ENCODE results near the gene NMNAT3.

The NMNAT3 gene

GRCh38 chr3:139677388-139678155 is at the start of gene NMNAT3:
Gene NMNAT3 (minus strand): TSS chr3:139677972. CDS start chr3:139627724, 50,248 bp downstream.
- DNase-seq (ENCODE audit: low read depth, low spot score): peak; percentile 31

DNA sequence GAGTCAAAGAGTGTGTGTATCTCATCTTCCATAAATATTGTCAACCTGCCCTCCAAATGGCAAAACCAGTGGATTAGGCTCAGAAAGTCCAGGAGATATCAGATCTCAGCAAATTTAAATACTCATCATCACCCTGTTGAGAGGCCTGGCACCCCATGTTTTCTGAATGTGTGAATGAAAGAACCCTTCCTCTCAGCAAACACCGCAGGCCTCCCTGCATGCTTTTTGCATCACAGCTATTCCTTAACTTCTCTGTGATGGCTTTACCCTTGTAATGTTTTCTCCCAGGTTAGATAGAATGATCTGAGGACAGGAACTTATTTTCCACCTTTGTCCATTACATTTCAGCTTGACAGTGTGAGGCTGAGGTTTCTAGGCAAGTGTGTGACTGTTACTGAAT is 43.6 kb upstream of the NMNAT3 start:
- no peak for DNase-seq (ENCODE audit: low read depth, low spot score)

DNA sequence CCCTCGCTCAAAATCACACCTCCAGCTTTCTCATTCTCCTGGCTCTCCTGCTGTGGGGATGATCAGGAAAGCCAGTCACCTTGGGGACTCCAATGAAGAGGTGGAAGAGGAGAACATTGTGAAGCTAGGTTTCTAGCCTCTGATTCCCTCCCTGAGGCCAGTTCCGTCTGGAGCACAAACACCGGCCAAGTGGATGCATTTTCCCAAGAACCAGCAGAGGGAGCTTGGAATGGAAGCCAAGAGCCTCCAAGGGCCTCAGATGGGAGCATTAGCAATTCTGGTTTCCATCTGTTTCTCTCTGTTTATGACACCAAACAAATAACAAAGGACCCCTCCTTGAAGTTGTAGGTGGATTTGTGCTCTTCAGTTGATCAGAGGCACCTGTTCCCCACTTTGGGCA is 40.6 kb upstream of the NMNAT3 start:
- no peak for DNase-seq (ENCODE audit: low read depth, low spot score)

GRCh38 chr3:139716908-139717485 is 39.2 kb upstream of the NMNAT3 start:
- DNase-seq (ENCODE audit: low read depth, low spot score): no peak

- DNase-seq (ENCODE audit: low read depth, low spot score): no peak
Observed at GRCh38 chr3:139715743-139716360, 38.1 kb upstream of the NMNAT3 start.

DNA sequence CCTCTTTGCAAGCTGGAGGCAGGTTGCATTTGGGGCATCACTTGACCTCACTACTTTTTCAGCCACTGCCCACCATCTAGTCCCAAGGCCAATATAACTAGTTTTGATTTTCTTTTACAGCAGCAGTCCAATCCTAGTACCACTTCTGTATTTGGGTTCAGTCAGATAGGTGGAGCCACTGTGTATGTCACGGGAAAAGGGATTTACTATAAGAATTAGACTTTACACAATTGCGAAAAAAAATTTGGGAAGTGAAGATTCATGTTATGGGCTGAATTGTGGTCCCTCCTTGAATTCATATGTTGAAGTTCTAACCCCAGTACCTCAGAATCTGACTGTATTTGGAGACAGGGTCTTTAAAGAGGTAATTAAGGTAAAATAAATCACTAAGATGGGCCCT is 37.4 kb upstream of the NMNAT3 start:
- DNase-seq (ENCODE audit: low read depth, low spot score): no peak

- no peak for DNase-seq (ENCODE audit: low read depth, low spot score)
Observed at GRCh38 chr3:139710212-139710611, 32.4 kb upstream of the NMNAT3 start.

DNA sequence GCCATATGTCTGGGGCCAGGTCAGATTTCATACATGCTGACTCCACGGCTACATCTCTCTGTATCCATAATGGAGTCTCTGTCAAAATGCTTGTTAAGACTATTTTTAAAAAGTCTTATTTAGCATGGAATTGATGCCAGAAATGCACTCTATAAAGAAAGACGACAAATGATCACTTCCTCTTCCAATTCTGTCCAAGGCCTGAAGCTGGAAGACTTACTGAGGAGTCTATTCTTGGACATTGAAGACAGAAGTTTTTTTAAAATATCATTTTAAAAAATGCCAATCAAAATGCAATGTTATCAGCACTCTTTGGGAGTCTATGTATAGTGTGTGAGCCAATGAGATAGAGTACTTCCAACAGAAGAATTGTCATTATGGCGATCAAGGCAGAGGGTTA is 27.9 kb upstream of the NMNAT3 start:
- no peak for DNase-seq (ENCODE audit: low read depth, low spot score)

GRCh38 chr3:139696314-139696604 is 18.5 kb upstream of the NMNAT3 start:
- DNase-seq (ENCODE audit: low read depth, low spot score): no peak

- no peak for DNase-seq (ENCODE audit: low read depth, low spot score)
Observed at GRCh38 chr3:139695426-139696313, 17.9 kb upstream of the NMNAT3 start.

GRCh38 chr3:139695007-139695406 is 17.2 kb upstream of the NMNAT3 start:
- DNase-seq (ENCODE audit: low read depth, low spot score): no peak

- no peak for DNase-seq (ENCODE audit: low read depth, low spot score)
Observed at GRCh38 chr3:139694542-139694941, 16.8 kb upstream of the NMNAT3 start.

GRCh38 chr3:139691619-139692018 is 13.8 kb upstream of the NMNAT3 start:
- no peak for DNase-seq (ENCODE audit: low read depth, low spot score)

- DNase-seq (ENCODE audit: low read depth, low spot score): no peak
Observed at GRCh38 chr3:139689708-139690228, 12.0 kb upstream of the NMNAT3 start.

DNA sequence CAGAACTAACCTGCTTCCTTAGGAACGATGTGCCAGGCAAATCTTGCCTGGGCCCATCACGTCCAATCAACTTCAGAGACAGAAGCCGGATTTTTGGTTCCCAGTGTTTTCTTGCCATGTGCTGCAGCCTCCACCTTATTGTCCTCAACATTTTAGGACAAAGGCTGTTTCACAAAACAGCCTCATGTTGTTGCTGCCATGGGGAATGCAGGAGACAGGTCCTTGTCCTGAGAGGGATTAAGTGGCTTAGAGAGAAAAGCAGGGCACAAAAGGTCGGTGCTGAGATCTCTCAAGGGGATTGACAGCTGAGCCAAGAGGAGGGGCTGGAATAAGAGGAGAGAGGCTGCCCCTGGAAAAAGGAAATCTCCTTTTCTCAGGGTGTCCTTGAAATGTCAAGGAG is 11.3 kb upstream of the NMNAT3 start:
- no peak for DNase-seq (ENCODE audit: low read depth, low spot score)

GRCh38 chr3:139687431-139687830 is 9.7 kb upstream of the NMNAT3 start:
- no peak for DNase-seq (ENCODE audit: low read depth, low spot score)

- DNase-seq (ENCODE audit: low read depth, low spot score): no peak
Observed at GRCh38 chr3:139686624-139687023, 8.9 kb upstream of the NMNAT3 start.

- DNase-seq (ENCODE audit: low read depth, low spot score): no peak
Observed at GRCh38 chr3:139686206-139686605, 8.4 kb upstream of the NMNAT3 start.

GRCh38 chr3:139679220-139679775 is 1.5 kb upstream of the NMNAT3 start:
- no peak for DNase-seq (ENCODE audit: low read depth, low spot score)

DNA sequence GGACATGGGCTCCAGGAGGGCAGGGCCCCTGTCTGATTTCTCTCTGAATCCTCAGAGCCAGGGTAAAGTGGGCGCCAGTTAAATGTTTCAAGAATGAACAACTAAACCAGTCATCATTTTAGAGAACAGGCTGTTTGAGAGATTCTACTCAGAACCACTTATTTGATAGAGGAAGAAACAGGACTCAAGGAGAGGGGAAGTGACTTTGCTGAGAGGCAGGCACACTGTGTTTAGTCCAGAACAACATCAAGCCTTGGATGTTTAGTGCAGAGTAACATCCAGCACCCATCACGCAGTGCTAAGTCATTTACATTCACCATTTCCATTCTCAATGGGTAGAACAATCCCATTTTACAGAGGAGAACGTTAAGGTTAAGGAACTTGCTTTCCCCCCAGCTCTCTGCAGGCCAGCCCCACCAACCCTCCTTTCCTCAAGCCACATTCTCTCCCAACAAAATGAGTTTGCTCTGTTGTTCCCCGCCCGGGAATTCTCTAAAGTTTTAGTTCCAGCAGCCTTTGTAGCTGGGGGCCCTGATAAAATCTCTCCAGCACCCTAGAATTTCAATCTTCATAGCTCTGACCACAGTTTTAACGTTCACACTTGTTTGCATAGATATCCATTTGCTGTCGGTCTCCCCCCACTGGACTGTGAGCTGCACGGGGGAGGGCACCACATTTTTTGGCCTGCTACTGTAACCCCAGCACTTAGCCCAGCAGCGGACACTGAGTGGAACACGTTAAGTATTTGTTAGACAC is 962 bp downstream of the NMNAT3 start:
- DNase-seq (ENCODE audit: low read depth, low spot score): no peak

- DNase-seq (ENCODE audit: low read depth, low spot score): no peak
Observed at GRCh38 chr3:139676108-139676507, 1.7 kb downstream of the NMNAT3 start.

All from activated CD4-positive, CD25-positive, alpha-beta regulatory T cell treated with anti-CD3 and anti-CD28 coated beads, Interleukin-2, amount 50 U/mL, for 16 hours (primary cell).